ENCODE measurements around the gene ADGB. TPM values are rescaled to one million over a fixed set of nuclear protein-coding genes. Genes with fewer than 3 reads are reported as not detected.
"Not testable (repeated sequence)": the region's sequence is repeated elsewhere in the genome, so short reads cannot be mapped to it uniquely, and the experiment has no call there.

ADGB gene
- total RNA-seq, 6 experiments from 2014 or later = not detected

DNA sequence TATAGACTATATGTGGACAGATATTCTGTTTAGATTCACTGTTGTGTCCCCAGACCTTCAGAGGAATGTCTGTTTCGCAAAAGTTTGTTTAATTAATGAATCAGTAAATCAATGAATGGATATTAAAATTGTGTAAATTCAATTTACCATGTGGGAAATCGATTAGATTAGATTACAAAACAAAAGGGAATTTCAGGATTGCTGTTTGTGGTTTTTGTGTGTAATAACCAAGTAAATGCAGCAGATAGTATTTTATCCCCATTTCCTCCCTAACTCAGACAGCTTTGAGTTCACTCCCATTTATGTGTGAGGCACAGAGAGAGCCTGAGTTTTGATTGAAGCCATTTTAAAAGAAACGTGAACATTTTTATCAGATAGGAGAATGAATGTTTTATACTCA lies 214.8 kb downstream of the ADGB start:
- Mint-ChIP-seq H3K4me1 (ENCODE audit: low read depth) (peaks cover 39% of the 10 kb centered on the region; the same call in 1 of the 2 replicates), H3K36me3 (ENCODE audit: low read depth) (no peaks in the 10 kb centered on the region), H3K27me3 (ENCODE audit: insufficient read depth) (no peaks in the 10 kb centered on the region), H3K4me3 (no peak overlapping the region; the same call in 1 of the 2 replicates), H3K27ac (no peak overlapping the region; the same call in 1 of the 2 replicates), H3K9me3 (no peaks in the 10 kb centered on the region)
- TF ChIP-seq, protein P1, sequence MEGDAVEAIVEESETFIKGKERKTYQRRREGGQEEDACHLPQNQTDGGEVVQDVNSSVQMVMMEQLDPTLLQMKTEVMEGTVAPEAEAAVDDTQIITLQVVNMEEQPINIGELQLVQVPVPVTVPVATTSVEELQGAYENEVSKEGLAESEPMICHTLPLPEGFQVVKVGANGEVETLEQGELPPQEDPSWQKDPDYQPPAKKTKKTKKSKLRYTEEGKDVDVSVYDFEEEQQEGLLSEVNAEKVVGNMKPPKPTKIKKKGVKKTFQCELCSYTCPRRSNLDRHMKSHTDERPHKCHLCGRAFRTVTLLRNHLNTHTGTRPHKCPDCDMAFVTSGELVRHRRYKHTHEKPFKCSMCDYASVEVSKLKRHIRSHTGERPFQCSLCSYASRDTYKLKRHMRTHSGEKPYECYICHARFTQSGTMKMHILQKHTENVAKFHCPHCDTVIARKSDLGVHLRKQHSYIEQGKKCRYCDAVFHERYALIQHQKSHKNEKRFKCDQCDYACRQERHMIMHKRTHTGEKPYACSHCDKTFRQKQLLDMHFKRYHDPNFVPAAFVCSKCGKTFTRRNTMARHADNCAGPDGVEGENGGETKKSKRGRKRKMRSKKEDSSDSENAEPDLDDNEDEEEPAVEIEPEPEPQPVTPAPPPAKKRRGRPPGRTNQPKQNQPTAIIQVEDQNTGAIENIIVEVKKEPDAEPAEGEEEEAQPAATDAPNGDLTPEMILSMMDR (IDR thresholded peaks at IDR 0.05) = no peak
- DNase-seq = no peak

DNA sequence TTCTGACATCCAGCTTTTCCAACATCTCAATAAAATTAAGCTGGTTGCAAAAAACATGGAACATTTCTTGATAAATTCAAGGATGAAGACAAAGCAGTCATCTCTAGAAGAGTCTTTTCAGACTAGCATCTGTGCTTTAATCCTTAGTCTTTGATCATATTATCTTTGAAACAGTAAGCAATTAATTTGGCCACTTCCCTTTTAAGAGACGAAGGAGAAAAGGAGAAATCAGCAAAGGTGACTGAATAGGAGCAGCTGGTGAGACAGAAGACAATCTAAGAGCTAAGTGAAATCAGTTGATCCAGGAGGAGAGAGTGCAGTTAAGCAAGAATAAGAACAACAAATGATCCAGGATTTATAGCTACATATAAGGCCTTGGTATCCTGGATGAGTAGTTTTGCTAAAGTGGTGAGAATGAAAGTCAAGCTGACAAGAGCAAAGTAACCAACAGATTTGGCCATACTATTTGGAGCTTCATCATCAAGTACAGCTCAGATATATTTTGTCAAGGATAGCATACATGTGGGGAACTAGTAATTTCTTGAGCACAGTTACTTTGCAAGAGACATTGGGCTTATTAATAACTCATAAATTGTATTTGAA lies 215.5 kb downstream of the ADGB start:
- H3K27ac Mint-ChIP-seq = no peak overlapping the region; the same call in 1 of the 2 replicates
- peaks cover 43% of the 10 kb centered on the region; the same call in 1 of the 2 replicates for H3K4me1 Mint-ChIP-seq (ENCODE audit: low read depth)

DNA sequence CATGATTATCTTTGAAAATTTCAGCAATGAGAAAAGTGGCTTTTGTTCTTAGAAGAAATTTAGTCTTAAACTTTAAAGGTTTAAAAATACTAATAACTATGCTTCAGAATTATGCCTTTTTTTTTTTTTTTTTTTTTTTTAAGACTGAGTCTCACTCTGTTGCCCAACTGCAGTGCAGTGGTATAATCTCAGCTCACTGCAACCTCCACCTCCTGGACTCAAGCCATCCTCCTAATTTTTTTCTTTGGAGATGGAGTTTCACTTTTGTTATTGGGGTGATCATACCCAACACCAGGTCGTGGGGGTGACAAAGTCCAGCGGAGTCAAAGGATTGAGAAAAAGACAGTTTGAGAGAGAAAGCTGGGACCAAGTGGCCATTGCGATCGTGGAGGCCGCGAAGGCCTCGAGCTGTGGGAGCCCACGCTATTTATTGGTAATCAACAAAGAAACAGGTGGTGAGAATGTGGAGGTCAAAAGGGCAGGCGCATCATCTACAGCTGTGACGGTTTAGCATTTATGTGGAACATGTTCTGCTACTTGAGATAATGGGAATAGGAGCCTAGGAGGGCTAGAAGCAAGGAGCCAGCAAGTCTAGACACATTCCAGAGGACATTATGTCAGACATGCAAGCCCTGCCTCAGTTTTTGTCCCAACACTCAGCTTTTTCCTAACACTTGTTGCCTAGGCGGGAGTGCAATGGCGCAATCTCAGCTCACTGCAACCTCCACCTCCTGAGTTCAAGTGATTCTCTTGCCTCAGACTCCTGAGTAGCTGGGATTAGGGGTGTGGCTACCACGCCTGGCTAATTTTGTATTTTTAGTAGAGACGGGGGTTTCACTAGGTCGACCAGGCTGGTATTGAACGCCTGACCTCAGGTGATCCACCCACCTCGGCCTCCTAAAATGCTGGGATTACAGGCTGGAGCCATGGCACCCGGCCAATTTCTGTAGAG lies 217.0 kb downstream of the ADGB start:
- not testable (repeated sequence) for DNase-seq; H3K9me3 Mint-ChIP-seq; H3K36me3 Mint-ChIP-seq (ENCODE audit: low read depth); H3K27ac Mint-ChIP-seq; H3K27me3 Mint-ChIP-seq (ENCODE audit: insufficient read depth)
- Mint-ChIP-seq H3K4me3 (peak overlapping the region; percentile 46; the same call in 1 of the 2 replicates), H3K4me1 (ENCODE audit: low read depth) (peaks cover 52% of the 10 kb centered on the region; the same call in 1 of the 2 replicates)

More for the DNA sequence above, 215.5 kb downstream of the ADGB start:
- DNase-seq = no peak
- Mint-ChIP-seq H3K4me3 (peak overlapping the region; percentile 4; the same call in 1 of the 2 replicates), H3K36me3 (ENCODE audit: low read depth) (no peaks in the 10 kb centered on the region), H3K9me3 (no peaks in the 10 kb centered on the region), H3K27me3 (ENCODE audit: insufficient read depth) (no peaks in the 10 kb centered on the region)
- TF ChIP-seq, protein P1 (IDR thresholded peaks at IDR 0.05) = no peak

DNA sequence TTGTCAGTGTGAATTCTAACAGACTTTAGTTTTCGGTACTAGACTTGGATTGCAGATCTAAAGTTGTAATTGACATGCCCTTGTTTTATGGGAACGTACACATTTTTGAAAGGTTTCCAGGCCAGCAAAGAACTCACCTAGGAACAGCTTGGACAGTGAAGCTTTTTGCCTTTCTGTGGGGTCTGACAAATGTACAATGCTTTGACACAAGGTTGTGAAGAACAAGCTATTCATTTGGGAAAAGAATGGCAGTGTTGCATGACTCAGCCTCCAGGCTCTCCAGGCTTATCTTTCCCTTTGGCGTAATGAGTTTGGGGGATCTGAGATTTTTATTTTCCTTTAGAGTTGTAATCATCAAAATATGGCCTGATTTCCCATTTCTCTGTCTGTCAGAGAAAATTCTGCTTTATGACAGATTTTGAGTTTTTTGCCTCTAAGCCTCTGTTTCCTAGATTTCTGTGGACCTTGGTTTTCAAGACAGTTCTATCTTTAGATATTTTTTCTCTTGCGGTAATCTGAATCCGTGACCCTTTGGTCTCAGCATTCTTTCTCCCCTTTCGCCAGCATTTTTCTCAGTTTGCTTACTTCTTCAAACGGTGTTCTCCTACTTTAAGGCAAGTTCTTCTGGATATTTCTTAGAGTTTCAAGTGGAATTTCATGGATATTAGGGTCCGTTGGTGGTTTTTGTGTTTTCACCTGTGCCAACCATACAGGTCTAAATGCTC lies 221.0 kb downstream of the ADGB start:
- DNase-seq = no peak
- Mint-ChIP-seq H3K4me3 (no peak overlapping the region; the same call in 1 of the 2 replicates), H3K27ac (no peak overlapping the region), H3K9me3 (no peaks in the 10 kb centered on the region), H3K4me1 (ENCODE audit: low read depth) (peaks cover 23% of the 10 kb centered on the region; the same call in 1 of the 2 replicates), H3K27me3 (ENCODE audit: insufficient read depth) (no peaks in the 10 kb centered on the region; the same call in 1 of the 2 replicates), H3K36me3 (ENCODE audit: low read depth) (no peaks in the 10 kb centered on the region)
- TF ChIP-seq, protein P1 (IDR thresholded peaks at IDR 0.05) = no peak

DNA sequence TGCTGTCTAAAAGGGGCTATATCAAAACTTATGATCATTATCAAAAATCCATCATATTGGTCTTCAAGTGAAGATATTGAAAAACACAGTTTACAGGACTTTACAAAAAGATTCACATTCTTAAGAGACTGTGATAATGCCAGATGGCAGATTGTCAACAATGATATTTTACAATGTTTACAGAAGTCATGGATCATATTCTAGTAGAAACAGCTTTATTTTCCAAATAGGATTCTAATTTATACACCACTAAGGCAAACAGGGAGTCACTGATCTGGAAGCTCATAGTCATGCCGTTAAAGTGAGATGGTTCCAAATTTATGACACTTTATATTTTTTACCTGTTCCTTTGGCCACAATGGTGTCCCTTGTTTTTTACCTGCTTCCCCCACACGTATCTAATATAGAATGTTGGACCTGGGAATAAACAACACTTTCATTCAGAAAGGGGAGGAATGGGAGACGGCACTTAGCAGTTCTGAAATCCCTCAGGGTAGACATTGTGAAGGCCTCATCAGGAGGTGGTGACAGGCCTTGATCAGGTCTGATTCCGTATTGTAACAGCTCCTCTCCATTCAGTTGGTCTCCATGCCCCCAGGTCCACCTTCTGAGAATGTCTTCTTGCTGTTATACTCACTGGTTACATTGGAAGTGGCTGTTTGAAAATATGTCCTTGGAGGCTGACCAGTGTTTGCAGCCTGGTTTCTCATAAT lies 228.6 kb downstream of the ADGB start:
- no peak overlapping the region for H3K27ac Mint-ChIP-seq
- H3K27me3 Mint-ChIP-seq (ENCODE audit: insufficient read depth) = no peaks in the 10 kb centered on the region
- TF ChIP-seq, protein P1 (IDR thresholded peaks at IDR 0.05) = no peak
- DNase-seq = no peak
- H3K4me1 Mint-ChIP-seq (ENCODE audit: low read depth) = no peaks in the 10 kb centered on the region
- no peak overlapping the region for H3K4me3 Mint-ChIP-seq
- H3K36me3 Mint-ChIP-seq (ENCODE audit: low read depth) = no peaks in the 10 kb centered on the region
- H3K9me3 Mint-ChIP-seq = no peaks in the 10 kb centered on the region
